Stimulated activated CD4-positive, alpha-beta T cell treated with anti-CD3 and anti-CD28 coated beads, Interleukin-12 subunit alpha, Interleukin-12 subunit beta, amount 100 ng/mL, for 4 hours (primary cell): ENCODE data around the gene BAHCC1.

Experiments used
- DNase-seq: peaks from one replicate; pipeline ENCODE4 v3.0.0-alpha.2; 2020

Gene BAHCC1

GRCh38 chr17:81387100-81388090, 7.9 kb upstream of the BAHCC1 start:
- peak; percentile 62 for DNase-seq

- DNase-seq: no peak
These were observed 7.1 kb upstream of the BAHCC1 start for GRCh38 chr17:81388091-81388611.

- no peak for DNase-seq
These were observed 6.5 kb upstream of the BAHCC1 start for GRCh38 chr17:81388612-81389367.

- DNase-seq: no peak
These were observed 5.7 kb upstream of the BAHCC1 start for GRCh38 chr17:81389585-81389984.

GRCh38 chr17:81390029-81390872, 5.0 kb upstream of the BAHCC1 start:
- no peak for DNase-seq

- no peak for DNase-seq
These were observed 4.4 kb upstream of the BAHCC1 start for GRCh38 chr17:81390873-81391255.

- DNase-seq: no peak
These were observed 3.8 kb upstream of the BAHCC1 start for GRCh38 chr17:81391293-81391935.

- DNase-seq: no peak
These were observed 3.0 kb upstream of the BAHCC1 start for GRCh38 chr17:81391936-81392908.

- DNase-seq: no peak
These were observed 2.2 kb upstream of the BAHCC1 start for GRCh38 chr17:81392909-81393654.

- DNase-seq: peak; percentile 57
These were observed 1.4 kb upstream of the BAHCC1 start for GRCh38 chr17:81393684-81394376.

- no peak for DNase-seq
These were observed 808 bp upstream of the BAHCC1 start for GRCh38 chr17:81394377-81394920.

- DNase-seq: no peak
These were observed 482 bp downstream of the BAHCC1 start for GRCh38 chr17:81395600-81396277.

- DNase-seq: no peak
These were observed 1.0 kb downstream of the BAHCC1 start for GRCh38 chr17:81396278-81396721.

GRCh38 chr17:81396722-81397313, 1.6 kb downstream of the BAHCC1 start:
- DNase-seq: no peak

- DNase-seq: no peak
These were observed 2.3 kb downstream of the BAHCC1 start for GRCh38 chr17:81397314-81398175.

- no peak for DNase-seq
These were observed 3.0 kb downstream of the BAHCC1 start for GRCh38 chr17:81398176-81398831.
